HG02970 (cell line): ENCODE results near the gene TENT4B.
"Not testable (repeated sequence)": the region's sequence is repeated elsewhere in the genome, so short reads cannot be mapped to it uniquely, and the experiment has no call there.

Source experiments
- ATAC-seq: cut with Tn5 transposase; IDR thresholded peaks from one replicate; pipeline ENCODE4 v1.9.1; 2021; ENCODE audit warnings: mild to moderate bottlenecking, moderate library complexity, moderate number of reproducible peaks; ENCODE audit not compliant: unreplicated experiment, low FRiP score

TENT4B gene

DNA sequence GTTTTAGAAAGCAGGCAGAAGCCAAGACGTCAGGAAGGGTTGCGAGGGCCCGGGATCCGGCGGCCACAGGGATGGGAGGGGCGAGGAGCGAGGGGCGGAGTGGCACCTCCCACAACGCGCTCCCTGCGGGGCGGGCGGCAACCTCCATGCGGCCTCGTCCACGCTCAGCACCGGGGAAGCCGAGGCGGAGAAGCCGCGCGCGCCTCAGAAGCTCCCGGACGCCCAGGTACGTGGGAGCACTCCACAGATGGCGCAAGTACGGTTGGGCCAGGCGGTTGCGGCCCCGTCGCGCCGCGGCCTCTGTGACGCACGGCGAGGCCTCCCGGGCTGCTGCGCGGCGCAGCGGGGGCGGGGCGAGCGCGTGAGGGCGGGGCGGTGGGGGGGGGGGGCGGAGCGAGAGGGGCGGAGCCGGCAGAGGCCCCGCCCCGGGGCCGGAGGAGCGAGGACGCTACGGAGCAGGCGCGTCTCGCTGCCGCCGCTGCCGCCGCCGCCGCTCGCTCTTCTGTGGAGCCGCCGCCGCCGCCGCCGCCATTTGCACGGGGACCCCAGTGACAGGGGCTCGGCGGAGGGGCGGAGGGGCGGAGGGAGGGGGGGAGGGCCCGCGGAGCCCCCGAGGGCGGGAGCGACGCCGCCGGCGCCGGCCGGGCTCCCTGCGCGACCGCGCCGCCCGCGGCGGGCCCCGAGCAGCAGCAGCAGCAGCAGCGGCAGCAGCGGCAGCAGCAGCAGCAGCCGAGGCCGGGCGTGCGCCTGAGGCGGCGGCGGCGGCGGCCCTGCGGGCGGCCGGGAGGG lies at the start of gene TENT4B:
TSS of gene TENT4B (plus strand) at position 500 of the 789 bp plus-strand sequence. CDS start 316 bp downstream, outside the sequence.
- ATAC-seq: peak; percentile 75

GRCh38 chr16:50103764-50104163 lies 49.3 kb upstream of the TENT4B start:
- ATAC-seq: no peak

DNA sequence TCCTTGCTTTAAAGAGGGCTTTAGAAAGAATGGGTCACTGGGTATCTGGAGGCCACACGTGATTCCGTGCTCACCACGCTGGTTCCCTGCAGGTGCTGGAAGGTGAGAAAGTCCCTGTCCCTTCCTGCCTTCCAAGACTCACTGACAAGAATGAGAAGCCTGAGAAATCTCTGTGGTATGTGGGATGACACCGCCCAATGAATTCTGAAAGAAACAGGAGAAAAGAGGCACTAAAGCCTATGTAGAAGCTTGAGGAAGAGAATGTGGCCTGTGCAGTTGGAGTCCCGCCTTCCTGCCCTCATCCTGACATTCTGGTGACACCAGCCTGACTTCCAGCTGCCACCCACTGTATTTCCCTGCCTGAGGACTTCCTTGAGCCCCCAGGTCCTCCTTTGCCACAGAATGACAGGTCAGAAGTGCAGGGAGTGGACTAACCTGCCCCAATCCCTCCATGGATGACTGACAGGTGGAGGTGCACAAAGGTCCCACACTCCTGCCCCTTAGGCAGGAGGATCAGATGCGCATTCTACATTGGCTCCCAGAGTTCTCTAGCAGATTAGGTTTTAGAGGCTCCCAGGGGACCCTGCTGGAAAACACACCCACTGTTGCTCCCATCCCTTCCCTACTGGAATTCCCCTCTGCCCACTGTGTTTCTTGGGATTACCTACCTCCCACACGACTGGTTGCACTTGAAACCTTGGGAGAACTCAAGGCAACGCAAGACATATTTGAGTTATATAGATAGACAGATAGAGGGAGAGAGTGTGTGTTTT lies 38.6 kb upstream of the TENT4B start:
- no peak for ATAC-seq

- no peak for ATAC-seq
Observed at GRCh38 chr16:50120711-50121110, 32.4 kb upstream of the TENT4B start.

GRCh38 chr16:50121278-50121677 lies 31.8 kb upstream of the TENT4B start:
- ATAC-seq: no peak

DNA sequence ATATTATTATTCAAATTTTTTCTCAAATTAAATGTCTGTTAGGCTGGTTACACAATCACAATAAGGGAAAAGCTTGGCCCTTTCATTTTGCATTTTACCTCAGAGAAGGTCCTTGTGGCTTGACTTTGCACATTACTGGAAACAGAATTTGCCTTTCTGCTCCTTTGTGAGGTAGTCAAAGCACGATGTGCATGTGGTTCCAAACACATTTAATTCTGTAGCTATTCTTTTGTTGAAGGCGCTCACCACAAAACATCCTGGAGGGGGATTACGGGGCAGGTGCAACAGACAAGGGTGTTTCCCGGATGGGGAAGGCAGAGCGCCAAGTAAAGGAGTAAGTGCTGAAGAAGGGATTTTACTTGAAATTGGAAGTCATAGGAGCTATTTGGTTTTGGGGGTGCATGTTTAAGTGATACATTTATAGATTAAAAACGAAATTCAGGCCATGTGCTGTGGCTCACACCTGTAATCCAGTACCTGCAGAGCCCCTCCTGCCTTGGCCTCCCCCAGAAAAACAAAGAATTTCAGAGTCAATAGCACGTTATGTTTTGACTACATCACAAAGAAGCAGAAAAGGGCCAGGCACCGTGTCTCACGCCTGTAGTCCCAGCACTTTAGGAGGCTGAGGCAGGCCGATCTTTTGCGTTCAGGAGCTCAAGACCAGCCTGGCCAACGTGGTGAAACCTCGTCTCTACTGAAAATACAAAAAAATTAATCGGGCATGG lies 31.2 kb upstream of the TENT4B start:
- no peak for ATAC-seq

GRCh38 chr16:50123417-50123816 lies 29.7 kb upstream of the TENT4B start:
- ATAC-seq: no peak

DNA sequence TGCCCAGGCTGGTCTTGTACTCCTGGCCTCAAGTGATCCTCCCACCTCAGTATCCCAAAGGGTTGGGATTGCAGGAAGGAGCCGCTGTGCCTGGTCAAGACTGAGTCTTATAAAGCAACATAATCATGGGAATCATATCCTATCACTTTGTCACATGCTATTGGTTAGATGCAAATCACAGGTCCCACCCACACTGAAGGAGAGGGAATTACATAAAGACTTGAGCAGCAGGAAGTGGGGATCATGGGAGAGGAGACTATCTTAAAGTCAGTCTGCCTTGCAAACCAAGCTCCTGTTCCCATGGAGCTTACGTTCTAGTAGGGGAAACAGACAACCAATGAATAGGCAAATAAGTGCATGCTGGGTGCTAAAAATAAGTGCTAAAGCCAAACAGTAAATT lies 28.3 kb upstream of the TENT4B start:
- no peak for ATAC-seq

DNA sequence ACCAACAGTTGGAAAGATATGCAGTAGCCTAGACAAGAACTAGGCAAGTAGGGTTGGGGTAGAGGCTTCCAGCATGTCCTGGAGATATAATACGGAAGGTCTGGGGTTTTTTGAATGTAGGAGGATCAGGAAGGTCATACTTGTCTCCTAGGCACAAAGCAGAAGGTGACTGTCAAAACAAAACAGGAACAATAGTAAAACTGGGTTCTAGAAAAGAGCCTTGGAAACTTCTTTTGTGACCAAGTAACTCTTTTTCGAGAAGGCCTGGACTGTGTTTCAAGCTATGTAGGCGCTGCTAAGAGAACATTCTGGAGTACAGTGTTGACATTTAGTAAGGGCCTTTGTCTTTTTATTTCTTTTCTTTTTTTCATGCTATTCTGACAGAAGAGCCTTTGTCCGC lies 26.9 kb upstream of the TENT4B start:
- ATAC-seq: no peak

DNA sequence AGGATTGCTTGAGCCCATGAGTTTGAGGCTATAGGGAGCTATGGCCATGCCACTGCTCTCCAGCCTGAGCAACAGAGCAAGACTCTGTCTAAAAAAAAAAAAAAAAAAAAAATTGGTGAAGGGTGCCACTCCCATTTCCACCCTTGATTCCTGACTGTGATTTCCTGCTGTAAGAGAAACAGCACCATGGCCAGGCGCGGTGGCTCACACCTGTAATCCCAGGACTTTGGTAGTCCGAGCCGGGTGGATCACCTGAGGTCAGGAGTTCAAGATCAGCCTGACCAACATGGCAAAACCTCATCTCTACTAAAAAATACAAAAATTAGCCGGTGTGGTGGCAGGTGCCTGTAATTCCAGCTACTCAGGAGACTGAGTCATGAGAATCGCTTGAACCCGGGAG lies 20.5 kb upstream of the TENT4B start:
- ATAC-seq: not testable (repeated sequence)

- ATAC-seq: no peak
Observed at GRCh38 chr16:50133214-50133613, 19.9 kb upstream of the TENT4B start.

DNA sequence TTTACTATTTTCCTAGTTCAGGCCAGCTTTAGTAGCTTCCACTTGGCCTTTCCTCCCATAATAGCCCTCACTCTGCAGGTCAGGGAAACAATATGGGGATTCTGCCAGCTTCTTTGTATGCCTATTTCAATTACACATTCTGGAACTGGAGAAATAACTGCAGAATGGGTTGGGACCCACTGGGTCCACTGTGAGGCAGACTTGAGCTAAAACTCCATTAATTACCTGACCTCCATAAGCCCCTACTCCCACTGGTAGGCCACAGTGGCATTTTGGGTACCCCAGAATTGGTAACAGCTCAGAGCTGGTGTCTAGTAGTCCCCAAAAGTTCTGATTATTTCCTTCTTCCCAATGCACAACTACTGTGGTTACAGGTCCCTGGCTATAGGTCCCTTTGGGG lies 16.7 kb upstream of the TENT4B start:
- ATAC-seq: no peak

- ATAC-seq: no peak
Observed at GRCh38 chr16:50137268-50137667, 15.8 kb upstream of the TENT4B start.

DNA sequence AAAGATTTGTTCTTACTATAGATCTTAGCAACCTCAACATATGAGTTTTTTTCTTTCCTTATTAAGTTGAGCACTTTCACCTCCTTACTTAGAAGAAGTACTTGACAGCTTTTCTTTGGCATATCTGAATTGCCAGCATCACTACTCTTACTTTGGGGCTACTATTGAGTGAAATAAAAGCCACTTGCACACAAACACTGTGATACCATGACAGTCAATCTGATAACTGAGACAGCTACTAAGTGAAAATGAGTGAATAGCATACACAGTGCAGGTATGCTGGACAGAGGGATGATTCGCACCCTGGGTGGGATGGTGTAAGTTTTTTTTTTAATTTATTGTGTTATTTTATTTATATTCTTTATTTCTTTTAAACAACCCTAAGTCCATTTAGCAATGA lies 13.5 kb upstream of the TENT4B start:
- ATAC-seq: no peak

- ATAC-seq: no peak
Observed at GRCh38 chr16:50144211-50144610, 8.9 kb upstream of the TENT4B start.

DNA sequence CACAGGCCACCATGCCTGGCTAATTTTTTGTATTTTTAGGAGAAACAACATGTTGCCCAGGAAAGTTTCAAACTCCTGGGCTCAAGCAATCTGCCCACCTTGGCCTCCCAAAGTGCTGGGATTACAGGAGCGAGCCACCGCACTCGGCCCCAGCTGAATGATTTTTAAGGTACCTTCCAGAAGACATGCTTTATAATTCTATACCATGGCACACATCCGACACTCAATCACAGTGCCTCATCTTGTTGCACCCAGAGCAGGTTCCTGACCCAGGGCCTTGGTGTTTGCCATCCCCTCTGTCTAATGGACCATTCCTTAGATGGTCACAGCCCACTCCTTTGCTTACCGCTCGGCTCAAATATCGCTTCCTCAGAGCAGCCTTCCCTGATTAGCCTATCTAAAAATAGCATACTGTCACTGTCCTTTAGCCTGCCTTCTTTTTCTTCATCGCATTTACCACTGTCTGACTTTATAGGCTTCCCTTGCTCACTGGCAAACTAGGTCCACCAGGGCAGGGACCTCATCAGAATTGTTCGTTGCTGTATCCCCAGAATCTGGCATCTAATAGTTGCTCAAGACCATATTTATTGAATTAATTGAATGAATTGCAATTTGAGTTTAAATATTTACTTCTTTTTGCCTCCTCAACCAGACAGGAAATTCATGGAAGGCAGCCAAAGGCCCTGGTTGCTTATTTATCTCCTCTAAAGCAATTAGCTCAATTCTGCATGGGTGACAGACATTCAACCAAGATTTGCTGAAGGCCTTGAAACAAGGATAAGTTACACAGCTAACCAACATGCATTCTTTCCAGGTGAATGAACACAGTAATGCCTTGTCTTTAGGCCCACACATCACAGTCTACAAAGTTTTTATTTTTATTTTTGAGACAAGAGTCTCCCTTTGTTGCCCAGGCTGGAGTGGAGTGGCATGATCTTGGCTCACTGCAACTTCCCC lies 6.3 kb upstream of the TENT4B start:
- ATAC-seq: no peak

DNA sequence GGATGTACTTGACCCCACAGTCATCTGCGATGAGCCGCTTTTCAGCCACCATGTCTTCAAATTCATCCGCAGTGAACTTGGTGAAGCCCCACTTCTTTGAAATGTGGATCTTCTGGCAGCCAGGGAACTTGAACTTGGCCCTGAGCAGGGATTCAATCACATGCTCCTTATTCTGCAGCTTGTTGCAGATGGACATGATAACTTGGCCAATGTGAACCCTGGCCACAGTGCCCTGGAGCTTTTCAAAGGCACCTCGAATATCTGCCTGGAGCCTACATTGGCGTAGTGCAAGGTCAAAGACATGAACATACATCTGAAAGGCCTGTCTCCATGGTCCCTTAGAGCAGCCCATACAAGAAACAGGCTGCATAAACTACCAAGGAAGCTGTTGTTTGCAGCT lies 1.8 kb upstream of the TENT4B start:
- no peak for ATAC-seq

- ATAC-seq: no peak
Observed at GRCh38 chr16:50151756-50152155, 1.4 kb upstream of the TENT4B start.

DNA sequence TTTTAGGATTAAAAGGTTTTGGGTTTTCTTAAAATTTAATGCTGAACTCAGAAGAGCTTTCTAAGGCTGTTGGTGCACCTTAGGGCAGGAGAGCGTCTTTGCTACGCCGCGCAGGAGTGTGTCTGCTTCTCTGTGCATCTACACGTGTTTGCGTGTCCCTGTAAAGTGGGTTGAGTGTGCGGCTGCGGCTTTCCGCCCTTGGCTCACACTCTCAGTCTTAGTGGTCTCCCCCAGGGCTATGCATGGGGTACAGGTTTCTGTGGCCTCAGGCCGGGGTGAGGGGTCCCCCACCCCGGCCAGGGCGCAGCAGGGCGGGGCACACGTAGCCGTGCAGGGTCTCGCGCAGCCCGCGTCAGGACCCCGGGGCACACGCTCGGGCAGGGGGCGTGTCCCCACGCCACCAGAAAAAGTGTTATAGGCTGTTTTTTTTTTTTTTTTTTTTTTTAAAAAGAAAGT lies 727 bp upstream of the TENT4B start:
- peak; percentile 46 for ATAC-seq
